Stimulated activated naive CD4-positive, alpha-beta T cell (primary cell): ENCODE data around the gene DCAF6.

Source experiments
- DNase-seq, 6 experiments: peaks; one replicate each; lab custom pipeline; 2025; lab: John Stamatoyannopoulos, UW

The DCAF6 gene

GRCh38 chr1:167957710-167958109 is 21.2 kb downstream of the DCAF6 start:
- DNase-seq: no peak

DNA sequence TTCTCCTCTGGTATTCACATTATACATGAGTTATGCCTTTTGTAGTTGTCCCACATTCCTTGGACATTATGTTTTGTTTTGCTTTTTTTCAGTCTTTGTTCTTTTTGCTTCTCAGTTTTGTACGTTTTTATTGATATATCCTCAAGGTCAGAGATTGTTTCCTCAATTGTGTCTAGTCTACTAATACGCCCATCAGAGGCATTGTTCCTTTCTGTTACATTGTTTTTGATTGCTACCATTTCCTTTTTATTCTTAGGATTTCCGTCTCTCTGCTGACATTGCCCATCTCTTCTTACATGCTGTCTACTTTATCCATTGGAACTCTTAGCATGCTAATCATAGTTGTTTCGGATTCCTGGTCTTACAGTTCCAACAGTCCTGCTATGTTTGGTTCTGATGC is 28.2 kb downstream of the DCAF6 start:
- DNase-seq: no peak

DNA sequence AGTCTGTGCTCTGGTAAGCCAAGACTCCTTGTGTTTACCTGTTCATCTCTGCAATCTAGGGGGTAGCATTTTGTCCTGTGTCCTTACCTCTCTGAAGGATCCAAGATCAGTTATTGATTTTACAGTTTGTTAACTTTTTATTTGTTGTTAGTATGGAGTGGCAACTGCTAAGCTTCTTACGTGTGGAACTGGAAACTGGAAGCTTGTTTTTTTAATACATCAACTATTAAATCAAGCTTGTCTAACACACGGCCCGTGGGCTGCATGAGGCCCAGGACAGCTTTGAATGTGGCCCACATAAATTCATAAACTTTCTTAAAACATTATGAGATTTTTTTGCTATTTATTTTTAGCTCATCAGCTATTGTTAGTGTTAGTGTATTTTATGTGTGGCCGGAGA is 29.6 kb downstream of the DCAF6 start:
- DNase-seq: no peak

DNA sequence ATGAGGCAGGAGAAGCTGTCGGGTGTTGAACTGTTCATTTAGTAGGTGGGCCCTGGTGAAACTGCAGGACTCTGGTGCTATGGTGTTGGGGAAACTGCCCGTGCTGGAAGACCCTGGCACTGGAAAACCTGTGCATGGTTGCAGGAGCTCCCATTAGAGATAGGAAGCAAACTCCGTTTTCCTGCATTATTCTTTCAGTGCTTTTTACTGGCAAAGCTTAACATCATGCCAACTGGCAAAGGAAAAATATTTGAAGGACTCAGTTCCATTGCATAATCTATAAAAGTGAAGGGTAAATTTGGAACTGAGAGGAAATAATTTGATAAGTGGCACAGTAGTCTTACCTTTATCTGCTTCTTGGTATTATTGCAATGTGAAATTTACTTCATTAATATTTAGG is 32.1 kb downstream of the DCAF6 start:
- no peak for DNase-seq

- DNase-seq: no peak
These were observed 37.3 kb downstream of the DCAF6 start for GRCh38 chr1:167973832-167974231.

DNA sequence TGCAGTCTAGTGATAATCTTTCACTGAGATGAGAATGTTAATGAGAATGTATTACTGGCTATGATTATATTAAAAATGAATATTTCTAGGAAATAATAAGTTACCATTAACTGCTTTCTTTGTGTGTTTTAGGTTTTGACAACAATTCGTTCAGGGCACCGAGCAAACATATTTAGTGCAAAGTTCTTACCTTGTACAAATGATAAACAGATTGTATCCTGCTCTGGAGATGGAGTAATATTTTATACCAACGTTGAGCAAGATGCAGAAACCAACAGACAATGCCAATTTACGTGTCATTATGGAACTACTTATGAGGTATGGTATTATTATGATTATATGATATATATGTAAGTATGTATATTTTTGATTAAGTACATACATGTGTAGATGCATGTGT is 38.2 kb downstream of the DCAF6 start:
- no peak for DNase-seq

DNA sequence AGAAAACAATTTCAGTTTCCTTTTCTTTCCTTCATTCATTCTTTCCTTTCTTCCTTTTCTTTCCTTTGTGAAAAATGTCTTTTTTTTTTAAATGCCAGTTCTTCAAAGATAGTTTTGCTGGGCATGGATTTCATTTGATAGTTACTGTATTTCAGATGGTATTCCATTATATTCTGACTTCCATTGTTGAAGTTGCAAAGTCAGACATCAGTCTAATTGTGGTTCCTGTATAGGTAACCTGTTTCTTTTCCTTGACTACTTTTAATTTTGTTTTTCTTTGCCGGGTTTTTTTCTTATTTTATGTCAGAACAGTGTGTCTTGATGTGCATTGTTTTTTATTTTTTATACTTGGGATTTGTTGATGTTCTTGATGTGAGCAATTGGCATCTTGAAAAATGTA is 40.8 kb downstream of the DCAF6 start:
- no peak for DNase-seq

DNA sequence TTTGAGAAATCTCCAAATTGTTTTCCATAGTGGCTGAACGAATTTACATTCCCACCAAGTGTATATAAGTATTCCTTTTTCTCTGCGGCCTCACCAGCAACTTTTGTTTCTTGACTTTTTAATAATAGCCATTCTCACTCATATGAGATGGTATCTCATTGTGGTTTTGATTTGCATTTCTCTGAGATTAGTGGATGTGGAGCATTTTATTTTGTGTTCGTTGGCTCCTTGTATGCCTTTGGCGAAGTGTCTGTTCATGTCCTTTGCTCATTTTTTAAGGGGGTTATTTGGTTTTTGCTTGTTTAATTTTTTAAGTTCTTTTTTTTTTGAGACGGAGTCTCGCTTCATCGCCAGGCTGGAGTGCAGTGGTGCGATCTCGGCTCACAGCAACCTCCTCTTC is 45.5 kb downstream of the DCAF6 start:
- DNase-seq: no peak

DNA sequence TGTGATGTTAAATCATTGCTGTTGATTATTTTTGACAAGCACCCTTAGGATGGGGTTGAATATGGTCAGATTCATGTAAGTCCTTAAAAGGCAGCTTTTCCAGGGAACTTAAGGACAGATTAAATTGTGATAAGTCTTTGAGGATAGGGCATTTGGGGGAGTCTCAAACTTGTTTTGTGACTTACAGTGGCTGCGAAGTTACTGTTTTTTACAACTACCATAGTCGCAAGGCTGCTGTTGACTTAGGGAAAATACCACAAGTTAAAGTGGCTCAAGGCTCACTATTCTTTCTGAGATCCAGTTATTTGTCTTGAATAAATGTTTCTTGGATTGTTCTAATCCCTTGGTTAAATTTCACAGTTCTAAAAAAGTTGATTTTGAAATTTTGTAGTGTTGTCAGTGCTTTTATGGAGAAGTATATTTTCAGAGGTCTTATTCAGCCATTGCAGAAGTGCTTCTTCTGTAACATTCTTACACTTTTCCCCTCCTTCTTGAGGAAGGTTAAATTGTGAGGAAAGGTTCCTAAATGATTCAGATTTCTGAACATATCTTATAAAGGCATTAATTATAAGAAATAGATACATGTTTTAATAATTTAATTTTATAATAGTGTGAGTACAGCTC is 47.4 kb downstream of the DCAF6 start:
- DNase-seq: no peak

DNA sequence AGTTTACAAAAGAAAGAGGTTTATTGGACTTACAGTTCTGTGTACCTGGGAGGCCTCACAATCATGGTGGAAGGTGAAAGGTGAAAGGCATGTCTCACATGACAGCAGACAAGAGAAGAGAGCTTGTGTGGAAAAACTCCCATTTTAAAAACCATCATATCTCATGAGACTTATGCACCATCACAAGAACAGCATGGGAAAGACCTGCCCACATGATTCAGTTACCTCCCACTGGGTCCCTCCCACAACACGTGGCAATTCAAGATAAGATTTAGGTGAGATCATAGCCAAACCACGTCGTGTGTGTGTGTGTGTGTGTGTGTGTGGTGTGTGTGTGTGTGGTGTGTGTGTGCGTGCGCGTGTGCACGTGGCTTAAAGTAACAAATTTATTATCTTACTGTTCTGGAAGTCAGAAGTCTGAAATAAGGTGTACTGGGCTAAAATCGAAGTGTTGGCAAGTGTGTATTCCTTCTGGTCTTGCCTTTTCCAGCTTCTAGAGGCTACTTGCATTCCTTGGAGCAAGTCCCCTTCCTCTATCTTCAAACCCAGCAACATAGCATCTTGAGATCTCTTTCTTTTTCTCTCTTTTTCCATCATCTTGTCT is 48.5 kb downstream of the DCAF6 start:
- no peak for DNase-seq

- DNase-seq: no peak
These were observed 50.7 kb downstream of the DCAF6 start for GRCh38 chr1:167987174-167987573.

DNA sequence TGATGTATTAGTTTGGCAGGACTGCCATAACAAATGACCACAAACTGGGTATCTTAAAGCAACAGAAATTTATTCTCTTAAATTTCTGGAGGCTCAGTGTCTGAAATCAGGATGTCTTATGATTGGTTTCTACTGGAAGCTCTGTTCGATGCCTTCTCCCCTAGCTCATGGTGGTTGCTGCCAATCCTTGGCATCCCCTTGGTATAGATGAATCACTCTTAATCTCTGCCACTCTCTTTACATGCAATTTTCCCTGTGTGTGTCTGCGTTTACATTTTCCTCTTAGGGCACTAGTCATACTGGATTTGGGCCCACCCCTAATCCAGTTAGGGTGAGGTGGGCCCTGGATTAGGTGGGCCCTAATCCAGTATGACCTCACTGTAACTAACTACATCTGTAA is 55.1 kb downstream of the DCAF6 start:
- no peak for DNase-seq

- no peak for DNase-seq
These were observed 57.2 kb downstream of the DCAF6 start for GRCh38 chr1:167993720-167994119.

DNA sequence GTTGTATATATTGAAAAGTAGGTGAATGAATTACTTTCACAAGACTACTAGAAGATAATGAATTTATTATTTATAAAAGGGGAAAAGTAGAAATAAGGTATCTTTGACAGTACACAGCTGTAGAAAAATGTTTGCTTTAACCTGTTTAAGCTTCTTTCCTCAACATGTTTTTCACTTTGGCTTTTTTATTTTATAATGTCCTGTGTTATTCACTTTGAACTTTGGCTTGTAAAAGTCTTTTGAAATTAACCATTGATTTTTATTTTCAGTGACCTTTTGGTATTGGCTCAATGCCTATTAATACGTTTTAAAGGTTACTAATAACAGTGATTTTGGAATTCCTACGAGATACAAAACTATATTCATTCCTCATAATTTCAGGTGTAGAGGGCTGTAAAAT is 58.1 kb downstream of the DCAF6 start:
- no peak for DNase-seq

GRCh38 chr1:167995038-167995437 is 58.6 kb downstream of the DCAF6 start:
- DNase-seq: no peak

- DNase-seq: no peak
These were observed 59.8 kb downstream of the DCAF6 start for GRCh38 chr1:167996266-167996665.

DNA sequence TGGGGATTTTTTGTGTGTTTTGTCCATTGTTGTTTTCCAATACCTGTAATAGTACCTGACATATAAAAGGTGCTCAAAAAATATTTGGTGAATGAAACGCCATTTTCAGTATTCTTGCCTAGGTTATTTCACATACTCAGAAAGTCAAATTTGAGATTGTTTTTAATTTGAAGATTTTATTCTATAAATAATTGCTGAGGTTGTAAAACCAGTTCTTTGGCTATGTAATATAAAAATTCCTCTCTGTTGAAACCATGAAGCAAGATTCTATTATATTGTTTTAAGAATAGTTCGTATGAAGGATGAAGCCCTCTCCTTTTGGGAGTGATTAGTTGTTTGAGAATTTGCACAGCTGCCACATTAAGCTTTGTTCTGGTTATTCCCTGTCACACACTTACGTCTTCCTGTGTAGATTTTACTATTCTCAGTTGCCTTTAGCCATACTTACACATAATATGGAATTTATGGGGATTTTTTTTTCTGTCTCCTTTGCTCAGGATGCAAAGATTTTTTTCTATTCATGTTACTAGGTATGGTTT is 60.6 kb downstream of the DCAF6 start:
- no peak for DNase-seq

DNA sequence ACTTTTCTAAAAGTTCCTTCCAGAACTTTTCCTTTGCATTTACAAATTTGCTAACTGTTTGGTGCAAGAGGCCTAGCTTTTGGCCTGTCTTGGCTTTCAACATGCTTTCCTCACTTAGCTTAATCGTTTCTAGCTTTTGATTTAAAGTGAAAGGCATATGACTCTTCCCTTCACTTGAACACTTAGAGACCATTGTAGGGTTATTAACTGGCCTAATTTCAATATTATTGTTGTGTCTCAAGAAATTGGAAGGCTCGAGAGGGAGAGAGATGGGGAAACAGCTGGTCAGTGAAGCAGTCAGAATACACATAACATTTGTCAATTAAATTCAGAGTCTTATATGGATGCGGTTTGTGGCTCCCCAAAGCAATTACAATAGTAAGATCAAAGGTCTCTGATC is 63.4 kb downstream of the DCAF6 start:
- DNase-seq: no peak

- no peak for DNase-seq
These were observed 64.2 kb downstream of the DCAF6 start for GRCh38 chr1:168000656-168001055.

DNA sequence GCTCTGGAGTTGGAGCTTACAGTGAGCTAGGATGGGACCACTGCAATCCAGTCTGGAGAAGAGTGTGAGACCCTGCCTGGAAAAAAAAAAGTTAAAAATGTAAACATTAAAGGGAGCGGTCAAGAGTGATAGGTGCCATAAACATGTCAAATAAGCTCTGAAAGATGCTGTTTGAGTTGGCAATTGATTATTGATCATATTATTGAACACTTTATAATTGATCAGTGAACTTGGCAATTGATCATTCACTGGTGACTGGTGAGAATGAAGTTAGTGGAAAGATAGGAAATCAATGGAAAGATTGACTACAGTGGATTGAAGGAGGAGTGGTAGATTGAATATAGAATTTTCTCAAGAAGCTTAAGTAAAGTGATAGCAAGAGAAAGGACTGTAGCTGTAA is 64.7 kb downstream of the DCAF6 start:
- DNase-seq: no peak

DNA sequence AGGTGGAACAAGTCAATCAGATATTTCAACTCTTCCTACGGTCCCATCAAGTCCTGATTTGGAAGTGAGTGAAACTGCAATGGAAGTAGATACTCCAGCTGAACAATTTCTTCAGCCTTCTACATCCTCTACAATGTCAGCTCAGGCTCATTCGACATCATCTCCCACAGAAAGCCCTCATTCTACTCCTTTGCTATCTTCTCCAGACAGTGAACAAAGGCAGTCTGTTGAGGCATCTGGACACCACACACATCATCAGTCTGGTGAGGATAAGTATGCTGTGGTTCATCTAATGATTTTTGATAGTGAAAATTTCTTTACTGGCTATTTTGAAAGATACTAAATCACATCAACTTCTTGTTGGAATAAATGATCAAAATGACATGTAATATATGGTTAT is 68.0 kb downstream of the DCAF6 start:
- no peak for DNase-seq

GRCh38 chr1:168005529-168005928 is 69.0 kb downstream of the DCAF6 start:
- DNase-seq: no peak

DNA sequence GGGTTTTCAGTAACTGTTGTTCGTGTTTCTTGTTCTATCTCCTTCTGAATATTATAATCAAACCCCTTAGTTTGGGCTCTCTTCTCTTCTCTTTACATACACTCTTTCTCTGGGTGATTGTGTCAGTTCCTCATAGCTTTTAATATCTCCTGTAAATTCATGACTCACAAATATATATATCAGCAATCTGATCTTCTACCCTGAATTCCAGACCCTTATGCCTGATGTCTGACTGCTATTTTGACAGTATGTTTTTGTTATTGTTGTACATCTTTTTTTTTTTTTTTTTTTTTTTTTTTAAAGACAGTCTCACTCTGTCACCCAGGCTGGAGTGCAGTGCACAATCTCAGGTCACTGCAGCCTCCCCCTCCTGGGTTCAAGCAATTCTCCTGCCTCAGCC is 71.2 kb downstream of the DCAF6 start:
- DNase-seq: no peak

DNA sequence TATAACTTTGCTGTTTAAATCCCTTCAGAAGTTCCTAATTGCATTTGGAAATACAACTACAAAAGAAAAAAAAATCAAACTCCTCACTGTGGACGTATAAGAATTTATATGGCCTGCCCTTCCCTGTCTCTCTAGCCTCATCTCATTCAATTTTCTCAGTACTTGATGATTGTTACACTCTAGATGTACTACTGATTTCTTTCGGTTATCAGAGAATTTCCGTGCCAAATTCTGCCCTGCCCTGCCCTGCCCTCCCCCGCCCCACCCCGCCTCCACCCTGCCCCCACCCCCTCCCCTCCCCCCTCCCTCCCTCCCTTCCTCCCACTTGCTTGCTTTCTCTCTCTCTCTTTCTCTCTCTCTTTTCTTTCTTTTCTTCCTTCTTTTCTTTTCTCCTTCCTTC is 72.1 kb downstream of the DCAF6 start:
- DNase-seq: no peak
